Cardiac muscle cell (in vitro differentiated cells and primary cell): Measurements from ENCODE around the gene EYA4. TPM values are rescaled to one million over a fixed set of nuclear protein-coding genes. Genes with fewer than 3 reads are reported as not detected.

Source experiments
- DNase-seq, 2 donors: peaks; one replicate each; pipeline versions ENCODE4 v3.0.0 to v3.0.0-alpha.2; 2010 to 2017; ENCODE audit warnings: low read depth in 1 of 2, low spot score in 1 of 2
- H3K27ac ChIP-seq: fragments of 200-600 bp; sonication (generic); 2 replicates; pipeline ENCODE4 v1.5.1; 2016
- H3K27me3 ChIP-seq: fragments of 200-600 bp; sonication (generic); 2 replicates; pipeline ENCODE4 v1.6.0; 2016; ENCODE audit warnings: control low read depth
- H3K36me3 ChIP-seq: fragments of 200-600 bp; sonication (generic); 2 replicates; pipeline ENCODE4 v1.5.1; 2016; ENCODE audit warnings: control low read depth
- H3K4me1 ChIP-seq: fragments of 200-600 bp; sonication (generic); 2 replicates; pipeline ENCODE4 v1.8.1; 2017; ENCODE audit warnings: low read depth, mild to moderate bottlenecking, mixed run types
- H3K4me3 ChIP-seq: fragments of 200-600 bp; sonication (generic); 2 replicates; pipeline ENCODE4 v1.5.1; 2016; ENCODE audit warnings: mild to moderate bottlenecking
- H3K9me3 ChIP-seq: fragments of 200-600 bp; sonication (generic); 2 replicates; pipeline ENCODE4 v1.5.1; 2017; ENCODE audit warnings: low read depth, mild to moderate bottlenecking, control low read depth
- polyA plus RNA-seq: library from polyadenylated mRNA; unstranded; fragments of >200 nt; fragmentation: Nextera tagmentation; extraction: Ambion mirVana; gene quantifications from 2 replicates; pipeline ENCODE4 v1.2.1, GENCODE V29; 2016
- total RNA-seq: library from RNA; depleted of rRNA; stranded (reverse); fragments of >200 nt; gene quantifications from 2 replicates; pipeline ENCODE4 v1.2.3, GENCODE V29; 2016
- TF ChIP-seq, protein P1 (sequence below): IDR thresholded peaks from 2 replicates; pipeline ENCODE4 v1.5.1; 2012; ENCODE audit warnings: low read depth, mild to moderate bottlenecking, low read length

The EYA4 gene
- total and polyA plus RNA-seq, 2 experiments from 2014 or later = 0.03 to 0.11 TPM

- Histone ChIP-seq H3K27me3 (no peaks in the 10 kb centered on the region), H3K4me1 (no peaks in the 10 kb centered on the region), H3K9me3 (no peaks in the 10 kb centered on the region), H3K4me3 (no peak overlapping the region), H3K27ac (no peak overlapping the region), H3K36me3 (no peaks in the 10 kb centered on the region)
- DNase-seq = no peak
- TF ChIP-seq, protein P1, sequence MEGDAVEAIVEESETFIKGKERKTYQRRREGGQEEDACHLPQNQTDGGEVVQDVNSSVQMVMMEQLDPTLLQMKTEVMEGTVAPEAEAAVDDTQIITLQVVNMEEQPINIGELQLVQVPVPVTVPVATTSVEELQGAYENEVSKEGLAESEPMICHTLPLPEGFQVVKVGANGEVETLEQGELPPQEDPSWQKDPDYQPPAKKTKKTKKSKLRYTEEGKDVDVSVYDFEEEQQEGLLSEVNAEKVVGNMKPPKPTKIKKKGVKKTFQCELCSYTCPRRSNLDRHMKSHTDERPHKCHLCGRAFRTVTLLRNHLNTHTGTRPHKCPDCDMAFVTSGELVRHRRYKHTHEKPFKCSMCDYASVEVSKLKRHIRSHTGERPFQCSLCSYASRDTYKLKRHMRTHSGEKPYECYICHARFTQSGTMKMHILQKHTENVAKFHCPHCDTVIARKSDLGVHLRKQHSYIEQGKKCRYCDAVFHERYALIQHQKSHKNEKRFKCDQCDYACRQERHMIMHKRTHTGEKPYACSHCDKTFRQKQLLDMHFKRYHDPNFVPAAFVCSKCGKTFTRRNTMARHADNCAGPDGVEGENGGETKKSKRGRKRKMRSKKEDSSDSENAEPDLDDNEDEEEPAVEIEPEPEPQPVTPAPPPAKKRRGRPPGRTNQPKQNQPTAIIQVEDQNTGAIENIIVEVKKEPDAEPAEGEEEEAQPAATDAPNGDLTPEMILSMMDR = no peak
Measured at GRCh38 chr6:133301835-133302234, 60.7 kb downstream of the EYA4 start.

DNA sequence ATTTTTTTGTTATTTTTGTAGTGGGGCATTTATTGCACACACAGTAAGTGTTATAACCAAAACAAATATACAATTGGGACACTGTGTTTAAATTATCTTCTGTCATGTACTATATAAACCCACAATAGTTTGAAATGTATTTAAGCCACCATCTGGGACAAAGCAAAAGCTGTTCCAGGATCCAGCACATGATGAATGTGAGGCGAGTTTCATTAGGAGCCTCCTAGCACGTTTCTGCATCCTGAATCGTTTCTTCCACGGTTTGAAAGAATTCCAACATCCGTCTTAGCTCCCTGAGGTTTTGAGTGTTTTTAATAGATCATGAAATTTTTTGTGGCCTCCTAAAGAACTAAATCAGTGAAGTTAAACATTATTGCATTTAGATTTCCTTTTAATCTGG is 65.8 kb downstream of the EYA4 start:
- no peak overlapping the region for H3K27ac ChIP-seq
- no peaks in the 10 kb centered on the region for H3K4me1 ChIP-seq
- TF ChIP-seq, protein P1 = no peak
- H3K9me3 ChIP-seq = no peaks in the 10 kb centered on the region
- H3K27me3 ChIP-seq = no peaks in the 10 kb centered on the region
- H3K4me3 ChIP-seq = no peak overlapping the region
- DNase-seq = peak in 1 of 2 donors; percentile 3
- no peaks in the 10 kb centered on the region for H3K36me3 ChIP-seq

DNA sequence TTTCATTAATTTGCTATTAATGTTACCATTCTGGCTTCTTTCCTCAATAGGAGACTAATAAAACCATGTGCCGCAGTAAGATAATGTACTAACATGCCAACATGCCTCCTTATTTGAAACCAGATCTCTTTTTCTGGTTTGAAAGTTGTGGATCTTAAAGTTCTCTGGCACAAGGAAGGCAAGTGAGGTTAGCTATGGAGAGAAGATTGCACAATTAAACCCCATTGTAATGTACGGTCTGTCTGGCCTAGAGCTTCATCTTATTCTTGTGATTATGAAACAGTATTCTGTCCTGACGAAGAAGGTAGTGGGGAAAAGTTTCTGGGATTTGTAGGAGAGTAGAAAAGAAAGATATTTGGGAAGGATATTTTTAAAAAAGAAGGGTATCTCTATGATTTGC is 68.4 kb downstream of the EYA4 start:
- H3K27ac ChIP-seq = no peak overlapping the region
- H3K4me3 ChIP-seq = no peak overlapping the region
- H3K27me3 ChIP-seq = no peaks in the 10 kb centered on the region
- TF ChIP-seq, protein P1 = no peak
- no peaks in the 10 kb centered on the region for H3K4me1 ChIP-seq
- peak in 1 of 2 donors; percentile 71 for DNase-seq
- no peaks in the 10 kb centered on the region for H3K36me3 ChIP-seq
- H3K9me3 ChIP-seq = no peaks in the 10 kb centered on the region

DNA sequence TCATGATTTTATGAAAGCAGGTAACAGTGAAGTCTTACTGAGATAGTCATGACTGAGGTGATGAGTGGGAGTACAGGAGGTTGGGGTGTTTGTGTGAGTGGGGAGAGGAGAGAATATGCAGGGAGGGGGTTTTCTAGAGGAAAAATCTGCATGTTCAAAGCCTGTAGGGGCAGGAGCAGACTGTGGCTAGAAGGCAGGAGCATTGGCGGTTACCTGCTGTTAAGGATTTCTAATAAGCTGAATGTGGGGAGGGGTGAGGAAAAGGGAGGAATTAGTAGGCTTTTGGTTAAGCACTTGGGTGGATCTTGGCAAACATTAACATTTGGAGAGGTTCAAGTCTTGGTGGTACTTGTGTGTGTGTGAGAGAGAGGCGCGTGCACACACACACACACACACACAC is 70.8 kb downstream of the EYA4 start:
- Histone ChIP-seq H3K36me3 (no peaks in the 10 kb centered on the region), H3K9me3 (no peaks in the 10 kb centered on the region), H3K4me1 (no peaks in the 10 kb centered on the region), H3K27ac (no peak overlapping the region), H3K27me3 (no peaks in the 10 kb centered on the region), H3K4me3 (no peak overlapping the region)
- TF ChIP-seq, protein P1 = no peak
- DNase-seq = no peak

DNA sequence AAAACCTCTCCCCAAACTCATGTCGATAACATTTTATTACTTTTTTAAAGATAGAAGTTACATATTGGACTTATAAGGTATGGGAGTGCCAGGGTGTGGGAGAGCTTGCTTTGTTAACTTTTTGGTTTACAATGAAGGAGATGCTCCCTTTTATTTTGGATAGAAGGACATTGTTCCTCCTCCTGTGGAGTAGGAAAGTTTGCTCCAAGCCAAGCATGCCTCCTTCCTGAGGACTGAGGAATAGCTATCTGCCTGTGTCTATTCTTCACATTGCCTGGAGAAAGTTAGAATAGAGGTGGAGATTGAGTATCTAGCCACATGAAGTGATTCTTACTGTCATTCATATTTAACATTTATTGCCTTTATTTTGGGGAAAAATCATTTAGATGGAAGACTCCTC is 71.9 kb downstream of the EYA4 start:
- Histone ChIP-seq H3K36me3 (no peaks in the 10 kb centered on the region), H3K27ac (no peak overlapping the region), H3K27me3 (no peaks in the 10 kb centered on the region), H3K9me3 (no peaks in the 10 kb centered on the region), H3K4me3 (no peak overlapping the region), H3K4me1 (no peaks in the 10 kb centered on the region)
- TF ChIP-seq, protein P1 = no peak
- DNase-seq = no peak

DNA sequence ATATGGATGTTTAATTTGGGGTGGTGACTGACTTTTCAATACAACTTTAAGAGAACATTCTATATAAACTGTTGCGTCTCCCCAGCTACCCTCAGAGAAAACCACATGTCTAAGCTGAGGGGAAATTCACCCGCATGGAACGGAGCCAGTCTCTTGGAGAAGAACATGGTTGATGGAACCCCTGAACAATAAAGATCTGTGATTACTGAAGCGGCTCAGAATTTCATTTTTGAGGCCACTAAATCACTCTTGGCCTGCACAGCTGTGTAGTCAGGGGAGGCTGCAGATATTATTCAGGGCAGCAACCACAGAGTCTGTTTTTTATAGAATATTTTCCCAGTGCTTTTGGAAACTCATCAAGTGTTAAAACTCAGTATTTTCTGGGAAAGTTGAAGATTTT is 73.8 kb downstream of the EYA4 start:
- H3K36me3 ChIP-seq = no peaks in the 10 kb centered on the region
- no peak overlapping the region for H3K27ac ChIP-seq
- no peaks in the 10 kb centered on the region for H3K27me3 ChIP-seq
- no peak overlapping the region for H3K4me3 ChIP-seq
- no peak for DNase-seq
- H3K9me3 ChIP-seq = no peaks in the 10 kb centered on the region
- TF ChIP-seq, protein P1 = no peak
- no peaks in the 10 kb centered on the region for H3K4me1 ChIP-seq
